Stimulated activated CD4-positive, alpha-beta T cell treated with anti-CD3 and anti-CD28 coated beads, Interleukin-1b, Interleukin-23, amount 100 ng/mL, for 4 hours (primary cell): ENCODE data around the gene FAM200A.
"Not testable (repeated sequence)": the region's sequence is repeated elsewhere in the genome, so short reads cannot be mapped to it uniquely, and the experiment has no call there.

Experiments used
- DNase-seq, 2 donors: peaks; one replicate each; pipeline ENCODE4 v3.0.0-alpha.2; 2020; ENCODE audit warnings: low read depth in 2 of 2

FAM200A gene

DNA sequence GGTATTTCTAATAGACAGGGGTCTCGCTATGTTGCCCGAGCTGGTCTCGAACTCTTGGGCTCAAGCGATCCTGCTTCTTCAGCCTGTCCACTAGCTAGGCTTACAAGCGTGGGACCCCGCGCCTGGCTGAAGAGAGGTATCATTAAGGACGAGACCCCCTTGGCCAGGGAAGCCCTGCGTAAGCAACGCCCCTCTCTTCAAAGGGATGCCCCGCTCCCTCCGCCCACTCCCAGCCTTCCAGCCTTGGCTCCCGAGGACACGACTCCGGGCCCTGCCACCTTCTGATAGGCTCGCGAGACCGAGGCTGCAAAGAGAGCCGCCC, 47.7 kb downstream of the FAM200A start:
- DNase-seq = no peak

DNA sequence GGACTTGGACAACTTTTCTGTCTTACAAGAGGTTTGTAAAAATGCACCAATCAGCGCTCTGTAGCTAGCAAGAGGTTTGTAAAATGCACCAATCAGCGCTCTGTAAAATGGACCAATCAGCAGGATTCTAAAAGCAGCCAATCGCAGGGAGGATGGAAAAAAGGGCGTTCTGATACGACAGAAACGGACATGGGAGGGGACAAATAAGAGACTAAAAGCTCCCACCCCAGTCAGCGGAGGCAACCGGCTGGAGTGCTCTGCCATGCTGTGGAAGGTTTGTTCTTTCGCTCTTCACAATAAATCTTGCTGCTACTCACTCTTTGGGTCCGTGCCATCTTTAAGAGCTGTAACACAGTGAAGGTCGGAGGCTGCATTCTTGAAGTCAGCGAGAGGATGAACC, 50.7 kb downstream of the FAM200A start:
- not testable (repeated sequence) for DNase-seq

GRCh38 chr7:99500637-99501009, 51.3 kb downstream of the FAM200A start:
- DNase-seq = no peak

GRCh38 chr7:99499721-99500636, 51.9 kb downstream of the FAM200A start, which contains the start of gene ZNF394:
Gene ZNF394, minus strand, starts transcription at chr7:99500281. Its CDS starts 188 bp downstream, at chr7:99500093.
- DNase-seq = peak; percentile 79 to 80

- DNase-seq = no peak
Observed at GRCh38 chr7:99499371-99499720, 52.6 kb downstream of the FAM200A start.

GRCh38 chr7:99498546-99498944, 53.4 kb downstream of the FAM200A start:
- DNase-seq = no peak

- no peak for DNase-seq
Observed at GRCh38 chr7:99497766-99498545, 54.0 kb downstream of the FAM200A start.
